Smooth muscle cell (in vitro differentiated cells): Measurements from ENCODE around the gene BCL11A. TPM values are rescaled to one million over a fixed set of nuclear protein-coding genes. Genes with fewer than 3 reads are reported as not detected.

Experiments
- DNase-seq: peaks from one replicate; lab custom pipeline; 2025; ENCODE audit not compliant: unreplicated experiment; lab: John Stamatoyannopoulos, UW
- H2AFZ ChIP-seq: fragments of 200-600 bp; sonication (generic); 2 replicates; pipeline ENCODE4 v1.6.0; 2016; ENCODE audit warnings: antibody characterized with exemption, low read depth, mild to moderate bottlenecking
- H3F3A ChIP-seq: fragments of 200-600 bp; sonication (generic); 2 replicates; pipeline ENCODE4 v1.6.0; 2017; ENCODE audit warnings: antibody characterized with exemption, low read depth
- H3K27ac ChIP-seq: fragments of 200-600 bp; sonication (generic); 2 replicates; pipeline ENCODE4 v1.5.1; 2016; ENCODE audit warnings: low read depth, mild to moderate bottlenecking
- H3K27me3 ChIP-seq: fragments of 200-600 bp; sonication (generic); 2 replicates; pipeline ENCODE4 v1.6.1; 2016; ENCODE audit warnings: low read depth, mild to moderate bottlenecking
- H3K36me3 ChIP-seq: fragments of 200-600 bp; sonication (generic); 2 replicates; pipeline ENCODE4 v1.5.1; 2016; ENCODE audit warnings: low read depth
- H3K4me1 ChIP-seq: fragments of 200-600 bp; sonication (generic); 2 replicates; pipeline ENCODE4 v1.5.1; 2016; ENCODE audit warnings: low read depth
- H3K4me2 ChIP-seq: fragments of 200-600 bp; sonication (generic); 2 replicates; pipeline ENCODE4 v1.6.0; 2016; ENCODE audit warnings: mild to moderate bottlenecking
- H3K4me3 ChIP-seq: fragments of 200-600 bp; sonication (generic); 2 replicates; pipeline ENCODE4 v1.5.1; 2016; ENCODE audit warnings: mild to moderate bottlenecking
- H3K79me2 ChIP-seq: fragments of 200-600 bp; sonication (generic); 2 replicates; pipeline ENCODE4 v1.6.0; 2016; ENCODE audit warnings: low read depth, mild to moderate bottlenecking
- H3K9ac ChIP-seq: fragments of 200-600 bp; sonication (generic); 2 replicates; pipeline ENCODE4 v1.6.0; 2016; ENCODE audit warnings: low read depth
- H3K9me3 ChIP-seq: fragments of 200-600 bp; sonication (generic); replicated peaks from 2 replicates; pipeline ENCODE4 v1.5.1; 2016; ENCODE audit warnings: low read depth
- H4K20me1 ChIP-seq: fragments of 200-600 bp; sonication (generic); 2 replicates; pipeline ENCODE4 v1.6.0; 2016; ENCODE audit warnings: low read depth
- WGBS: methylation state at CpG from one replicate; pipeline ENCODE4 v1.1.7; 2016; ENCODE audit warnings: low lambda C conversion rate; 5-methylcytosine and 5-hydroxymethylcytosine counted together
- polyA plus RNA-seq: library from polyadenylated mRNA; unstranded; fragments of >200 nt; fragmentation: Nextera tagmentation; extraction: Ambion mirVana; gene quantifications from 2 replicates; pipeline ENCODE4 v1.2.1, GENCODE V29; 2016
- total RNA-seq: library from RNA; depleted of rRNA; stranded (reverse); fragments of >200 nt; gene quantifications from 2 replicates; pipeline ENCODE4 v1.2.3, GENCODE V29; 2014
- TF ChIP-seq, protein P1 (sequence below): fragments of 200-600 bp; sonication (generic); IDR thresholded peaks from 2 replicates; pipeline ENCODE4 v1.5.1; 2017; ENCODE audit warnings: borderline replicate concordance, mild to moderate bottlenecking, antibody characterized with exemption; ENCODE audit not compliant: insufficient read depth, poor library complexity, severe bottlenecking

The BCL11A gene
- total and polyA plus RNA-seq, 2 experiments from 2014 or later: 15.8 to 20.0 TPM

DNA sequence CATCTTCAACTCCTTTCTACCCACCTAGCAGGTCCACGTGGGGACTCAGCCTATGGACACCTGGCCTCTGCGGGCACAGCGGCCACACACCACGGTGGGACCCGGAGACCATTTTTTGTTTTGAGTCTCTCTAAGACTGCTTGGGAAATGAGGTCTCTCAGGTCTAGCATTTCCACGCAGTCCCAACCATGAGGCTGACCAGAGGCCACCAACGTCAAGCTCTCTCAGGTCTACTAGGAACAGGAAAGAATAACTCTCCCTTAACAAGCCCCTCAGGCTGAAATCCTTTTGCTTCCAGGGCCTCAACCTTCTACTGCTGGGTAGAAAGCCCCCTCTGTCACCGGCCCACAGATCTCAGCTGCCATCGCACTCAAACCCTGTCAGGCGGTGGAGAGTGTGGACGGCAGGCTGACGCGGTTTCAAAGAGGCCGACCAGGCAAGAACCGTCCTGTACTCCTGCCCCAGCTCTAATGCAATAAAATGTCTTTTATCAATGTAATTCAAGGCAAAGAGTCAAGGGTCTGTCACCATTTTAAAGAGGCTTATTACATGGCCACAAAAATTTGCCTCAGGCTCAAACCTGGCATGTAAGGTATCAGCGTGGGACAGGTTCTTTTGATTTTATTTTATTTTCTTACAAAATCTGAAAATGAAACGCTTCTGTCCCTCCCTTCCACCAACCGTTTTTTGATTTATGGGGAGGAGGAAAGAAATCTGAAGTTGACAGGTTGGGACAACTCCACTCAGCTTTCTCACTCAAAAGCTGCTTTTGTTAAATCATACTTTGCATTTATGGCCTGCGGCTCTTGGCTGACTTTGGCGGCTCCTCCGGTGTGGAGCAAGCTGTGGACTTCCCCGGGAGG lies 74.0 kb downstream of the BCL11A start:
- Histone ChIP-seq H3K9ac (no peak overlapping the region), H3K79me2 (peaks cover 67% of the 10 kb centered on the region), H3K27me3 (no peaks in the 10 kb centered on the region), H3K4me3 (no peak overlapping the region), H3K36me3 (no peaks in the 10 kb centered on the region), H4K20me1 (peaks cover 40% of the 10 kb centered on the region), H3F3A (peaks cover 11% of the 10 kb centered on the region), H2AFZ (no peak overlapping the region), H3K4me2 (no peak overlapping the region), H3K9me3 (no peaks in the 10 kb centered on the region), H3K4me1 (peaks cover 16% of the 10 kb centered on the region), H3K27ac (peak overlapping the region; percentile 30)
- DNase-seq: no peak
- TF ChIP-seq, protein P1, sequence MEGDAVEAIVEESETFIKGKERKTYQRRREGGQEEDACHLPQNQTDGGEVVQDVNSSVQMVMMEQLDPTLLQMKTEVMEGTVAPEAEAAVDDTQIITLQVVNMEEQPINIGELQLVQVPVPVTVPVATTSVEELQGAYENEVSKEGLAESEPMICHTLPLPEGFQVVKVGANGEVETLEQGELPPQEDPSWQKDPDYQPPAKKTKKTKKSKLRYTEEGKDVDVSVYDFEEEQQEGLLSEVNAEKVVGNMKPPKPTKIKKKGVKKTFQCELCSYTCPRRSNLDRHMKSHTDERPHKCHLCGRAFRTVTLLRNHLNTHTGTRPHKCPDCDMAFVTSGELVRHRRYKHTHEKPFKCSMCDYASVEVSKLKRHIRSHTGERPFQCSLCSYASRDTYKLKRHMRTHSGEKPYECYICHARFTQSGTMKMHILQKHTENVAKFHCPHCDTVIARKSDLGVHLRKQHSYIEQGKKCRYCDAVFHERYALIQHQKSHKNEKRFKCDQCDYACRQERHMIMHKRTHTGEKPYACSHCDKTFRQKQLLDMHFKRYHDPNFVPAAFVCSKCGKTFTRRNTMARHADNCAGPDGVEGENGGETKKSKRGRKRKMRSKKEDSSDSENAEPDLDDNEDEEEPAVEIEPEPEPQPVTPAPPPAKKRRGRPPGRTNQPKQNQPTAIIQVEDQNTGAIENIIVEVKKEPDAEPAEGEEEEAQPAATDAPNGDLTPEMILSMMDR: no peak
- 79% methylated on average over 22 of the region's 22 CpGs for WGBS

DNA sequence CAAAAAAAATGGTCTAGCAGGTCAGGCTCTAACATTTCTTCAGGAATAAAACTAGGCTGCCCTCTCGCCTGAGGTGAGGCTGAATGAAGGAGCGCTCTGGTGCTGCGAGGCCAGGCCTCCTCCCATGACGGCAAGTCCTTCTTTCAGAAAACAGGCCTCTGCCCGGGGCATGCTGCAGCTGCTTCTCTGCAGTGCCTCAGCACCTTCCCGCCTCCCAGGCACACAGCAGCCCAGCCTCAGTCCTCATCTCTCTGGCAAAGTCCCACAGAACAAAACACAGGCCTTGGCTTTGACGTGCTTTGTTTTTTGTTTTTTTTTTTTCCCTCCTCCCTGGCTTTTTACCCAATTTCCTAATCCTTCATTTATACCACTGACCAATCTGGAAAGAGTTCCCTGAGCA lies 74.8 kb downstream of the BCL11A start:
- H3K79me2 ChIP-seq: peaks cover 75% of the 10 kb centered on the region
- no peaks in the 10 kb centered on the region for H3K9me3 ChIP-seq
- H2AFZ ChIP-seq: no peak overlapping the region
- no peak for DNase-seq
- TF ChIP-seq, protein P1: no peak
- WGBS: 74% methylated on average over 7 of the region's 7 CpGs
- no peak overlapping the region for H3K9ac ChIP-seq
- no peaks in the 10 kb centered on the region for H3K36me3 ChIP-seq
- H3K27ac ChIP-seq: no peak overlapping the region
- peaks cover 16% of the 10 kb centered on the region for H3K4me1 ChIP-seq
- peaks cover 48% of the 10 kb centered on the region for H4K20me1 ChIP-seq
- H3K4me2 ChIP-seq: no peak overlapping the region
- no peaks in the 10 kb centered on the region for H3K27me3 ChIP-seq
- H3F3A ChIP-seq: peaks cover 9% of the 10 kb centered on the region
- no peak overlapping the region for H3K4me3 ChIP-seq

DNA sequence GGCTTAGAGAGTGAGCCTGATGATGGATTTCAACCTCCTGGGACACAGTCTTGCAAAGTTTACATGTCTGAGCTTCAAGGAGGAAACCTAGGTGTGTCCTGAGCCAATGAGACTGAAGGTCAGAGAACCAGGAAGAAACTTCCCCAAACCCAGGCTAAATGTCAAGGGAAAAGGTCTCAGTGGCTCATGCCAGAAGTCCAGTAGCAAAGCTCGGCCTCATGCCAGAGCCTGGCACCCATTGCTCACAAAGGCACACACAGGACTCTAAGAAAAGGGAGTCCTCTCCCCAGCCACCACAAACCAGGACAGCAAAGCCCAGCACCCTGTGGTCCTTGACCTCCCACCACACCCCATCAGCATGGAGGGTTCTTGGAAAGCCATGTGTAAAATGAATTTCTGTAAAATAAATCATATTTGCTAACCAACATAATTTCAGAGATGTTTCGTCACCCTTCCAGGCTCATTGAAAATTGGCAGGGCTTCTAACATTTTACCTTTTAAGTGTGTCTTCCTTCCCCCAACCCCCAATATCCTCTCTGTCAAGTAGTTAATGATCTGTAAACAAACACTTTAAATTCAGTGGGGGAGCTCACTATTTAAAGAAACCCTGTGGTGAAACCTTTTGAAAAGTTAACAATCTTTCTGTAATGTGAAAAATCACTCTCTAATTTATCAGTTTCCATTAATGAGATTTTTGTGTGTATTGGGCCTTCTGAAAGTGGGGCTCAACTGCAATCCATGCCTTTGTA lies 77.1 kb downstream of the BCL11A start:
- WGBS: 94% methylated on average over 2 of the region's 2 CpGs
- Histone ChIP-seq H2AFZ (no peak overlapping the region), H4K20me1 (peaks cover 54% of the 10 kb centered on the region), H3K27me3 (no peaks in the 10 kb centered on the region), H3K36me3 (no peaks in the 10 kb centered on the region), H3F3A (no peaks in the 10 kb centered on the region), H3K9me3 (no peaks in the 10 kb centered on the region), H3K9ac (no peak overlapping the region), H3K79me2 (peaks cover 70% of the 10 kb centered on the region), H3K4me3 (no peak overlapping the region), H3K4me2 (no peak overlapping the region), H3K4me1 (peaks cover 11% of the 10 kb centered on the region), H3K27ac (no peak overlapping the region)
- TF ChIP-seq, protein P1: no peak
- no peak for DNase-seq
